ENCODE results near the gene CAPZB.

Gene CAPZB

GRCh38 chr1:19356266-19356665 lies 129.1 kb downstream of the CAPZB start:
- Histone ChIP-seq H3K27me3 (ENCODE audit: insufficient read depth, low read length, poor library complexity, severe bottlenecking) (no peaks in the 10 kb centered on the region), H3K36me3 (ENCODE audit: insufficient read depth, low read length) (peaks cover 77% of the 10 kb centered on the region; the same call in 1 of the 2 replicates), H3K9ac (ENCODE audit: low read depth, low read length, poor library complexity, severe bottlenecking) (no peak overlapping the region), H2AFZ (ENCODE audit: low read length) (no peak overlapping the region), H3F3A (ENCODE audit: low read depth) (no peaks in the 10 kb centered on the region), H3K4me2 (ENCODE audit: low read depth, low read length, poor library complexity, severe bottlenecking) (no peak overlapping the region), H4K20me1 (ENCODE audit: insufficient read depth, low read length, poor library complexity, severe bottlenecking) (peaks cover 30% of the 10 kb centered on the region), H3K4me3 (ENCODE audit: low read length, poor library complexity, severe bottlenecking) (no peak overlapping the region), H3K9me3 (ENCODE audit: insufficient read depth, low read depth, low read length) (no peaks in the 10 kb centered on the region), H3K4me1 (ENCODE audit: insufficient read depth, low read length, poor library complexity, severe bottlenecking) (no peaks in the 10 kb centered on the region), H3K79me2 (ENCODE audit: insufficient read depth, low read length) (peaks cover 17% of the 10 kb centered on the region; the same call in 1 of the 2 replicates), H3K9me2 (replicated peaks; ENCODE audit: low read depth, low read length) (no peaks in the 10 kb centered on the region)
- TF ChIP-seq EZH2phosphoT487 (IDR thresholded peaks at IDR 0.05; ENCODE audit: borderline replicate concordance) (no peak), CTCF (conservative IDR thresholded peaks at IDR 0.05; ENCODE audit: low read length) (no peak)

GRCh38 chr1:19354531-19354981 lies 130.8 kb downstream of the CAPZB start:
- TF ChIP-seq EZH2phosphoT487 (IDR thresholded peaks at IDR 0.05; ENCODE audit: borderline replicate concordance) (no peak), CTCF (conservative IDR thresholded peaks at IDR 0.05; ENCODE audit: low read length) (no peak)
- peaks cover 79% of the 10 kb centered on the region; the same call in 1 of the 2 replicates for H3K36me3 ChIP-seq (ENCODE audit: insufficient read depth, low read length)

GRCh38 chr1:19353596-19353995 lies 131.7 kb downstream of the CAPZB start:
- H3K4me1 ChIP-seq (ENCODE audit: insufficient read depth, low read length, poor library complexity, severe bottlenecking) = no peaks in the 10 kb centered on the region
- TF ChIP-seq EZH2phosphoT487 (IDR thresholded peaks at IDR 0.05; ENCODE audit: borderline replicate concordance) (no peak), CTCF (conservative IDR thresholded peaks at IDR 0.05; ENCODE audit: low read length) (no peak)
- H2AFZ ChIP-seq (ENCODE audit: low read length) = no peak overlapping the region
- no peaks in the 10 kb centered on the region for H3K9me3 ChIP-seq (ENCODE audit: insufficient read depth, low read depth, low read length)
- H3F3A ChIP-seq (ENCODE audit: low read depth) = no peaks in the 10 kb centered on the region
- no peak overlapping the region for H3K9ac ChIP-seq (ENCODE audit: low read depth, low read length, poor library complexity, severe bottlenecking)
- peaks cover 81% of the 10 kb centered on the region; the same call in 1 of the 2 replicates for H3K36me3 ChIP-seq (ENCODE audit: insufficient read depth, low read length)
- H3K27me3 ChIP-seq (ENCODE audit: insufficient read depth, low read length, poor library complexity, severe bottlenecking) = no peaks in the 10 kb centered on the region
- peaks cover 7% of the 10 kb centered on the region for H4K20me1 ChIP-seq (ENCODE audit: insufficient read depth, low read length, poor library complexity, severe bottlenecking)
- no peak overlapping the region for H3K4me2 ChIP-seq (ENCODE audit: low read depth, low read length, poor library complexity, severe bottlenecking)
- H3K9me2 ChIP-seq (replicated peaks; ENCODE audit: low read depth, low read length) = no peaks in the 10 kb centered on the region
- H3K4me3 ChIP-seq (ENCODE audit: low read length, poor library complexity, severe bottlenecking) = no peak overlapping the region
- no peaks in the 10 kb centered on the region; the same call in 1 of the 2 replicates for H3K79me2 ChIP-seq (ENCODE audit: insufficient read depth, low read length)

More at GRCh38 chr1:19354531-19354981, 130.8 kb downstream of the CAPZB start:
- no peaks in the 10 kb centered on the region for H3K9me2 ChIP-seq (replicated peaks; ENCODE audit: low read depth, low read length)
- no peak overlapping the region for H3K4me3 ChIP-seq (ENCODE audit: low read length, poor library complexity, severe bottlenecking)
- H3K9ac ChIP-seq (ENCODE audit: low read depth, low read length, poor library complexity, severe bottlenecking) = no peak overlapping the region
- H3K27me3 ChIP-seq (ENCODE audit: insufficient read depth, low read length, poor library complexity, severe bottlenecking) = no peaks in the 10 kb centered on the region
- peaks cover 3% of the 10 kb centered on the region; the same call in 1 of the 2 replicates for H3K79me2 ChIP-seq (ENCODE audit: insufficient read depth, low read length)
- no peaks in the 10 kb centered on the region for H3K4me1 ChIP-seq (ENCODE audit: insufficient read depth, low read length, poor library complexity, severe bottlenecking)
- no peaks in the 10 kb centered on the region for H3K9me3 ChIP-seq (ENCODE audit: insufficient read depth, low read depth, low read length)
- H3K4me2 ChIP-seq (ENCODE audit: low read depth, low read length, poor library complexity, severe bottlenecking) = no peak overlapping the region
- H3F3A ChIP-seq (ENCODE audit: low read depth) = no peaks in the 10 kb centered on the region
- H4K20me1 ChIP-seq (ENCODE audit: insufficient read depth, low read length, poor library complexity, severe bottlenecking) = peaks cover 15% of the 10 kb centered on the region
- no peak overlapping the region for H2AFZ ChIP-seq (ENCODE audit: low read length)

All from Loucy (cell line).